GM21390 (cell line): Measurements from ENCODE around the gene MTCP1.

Source experiments
- ATAC-seq: cut with Tn5 transposase; IDR thresholded peaks from one replicate; pipeline ENCODE4 v1.9.1; 2021; ENCODE audit not compliant: unreplicated experiment

The MTCP1 gene, protein sequence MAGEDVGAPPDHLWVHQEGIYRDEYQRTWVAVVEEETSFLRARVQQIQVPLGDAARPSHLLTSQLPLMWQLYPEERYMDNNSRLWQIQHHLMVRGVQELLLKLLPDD

DNA sequence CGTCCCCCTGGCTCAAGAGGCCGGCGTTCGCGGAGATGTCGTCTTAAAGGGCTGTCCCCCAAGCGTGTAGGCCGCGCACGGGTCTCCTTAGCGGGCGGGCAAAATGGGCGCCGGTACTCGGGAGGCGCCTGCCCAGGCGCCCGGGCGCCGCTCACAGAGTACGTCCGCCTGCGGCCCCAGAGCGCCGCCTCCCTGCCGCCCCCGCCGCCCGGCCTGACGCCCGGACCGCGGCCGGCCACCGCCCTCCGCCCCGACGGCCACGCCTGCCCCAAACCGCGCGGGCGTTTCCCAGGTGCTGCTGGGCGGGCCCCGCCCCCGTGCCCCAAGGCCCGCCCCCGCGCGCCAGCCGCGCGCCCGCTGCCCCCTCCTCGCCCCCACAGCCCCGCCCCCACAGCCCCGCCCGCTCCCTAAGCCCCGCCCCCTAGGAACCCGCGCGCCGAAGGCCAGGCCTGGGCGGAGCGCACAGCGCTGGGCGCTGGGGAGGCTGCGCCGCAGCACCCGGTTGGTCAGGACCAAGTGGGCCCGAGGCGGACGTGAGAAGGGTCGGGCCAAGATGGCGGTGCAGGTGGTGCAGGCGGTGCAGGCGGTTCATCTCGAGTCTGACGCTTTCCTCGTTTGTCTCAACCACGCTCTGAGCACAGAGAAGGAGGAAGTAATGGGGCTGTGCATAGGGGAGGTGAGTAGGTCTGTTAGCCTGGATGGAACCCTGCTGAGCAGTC lies at the start of gene MTCP1, which contains the start of the genes BRCC3 and CMC4:
TSS of gene MTCP1 (minus strand) at position 162 of the 719 bp plus-strand sequence. CDS start 5,126 bp downstream, outside the sequence.
TSS of gene BRCC3 (plus strand) at position 534 of the 719 bp plus-strand sequence. CDS start at position 554, 20 bp downstream.
TSS of gene CMC4 (minus strand) at position 162 of the 719 bp plus-strand sequence. CDS start 7,113 bp downstream, outside the sequence.
- ATAC-seq = peak; percentile 87

DNA sequence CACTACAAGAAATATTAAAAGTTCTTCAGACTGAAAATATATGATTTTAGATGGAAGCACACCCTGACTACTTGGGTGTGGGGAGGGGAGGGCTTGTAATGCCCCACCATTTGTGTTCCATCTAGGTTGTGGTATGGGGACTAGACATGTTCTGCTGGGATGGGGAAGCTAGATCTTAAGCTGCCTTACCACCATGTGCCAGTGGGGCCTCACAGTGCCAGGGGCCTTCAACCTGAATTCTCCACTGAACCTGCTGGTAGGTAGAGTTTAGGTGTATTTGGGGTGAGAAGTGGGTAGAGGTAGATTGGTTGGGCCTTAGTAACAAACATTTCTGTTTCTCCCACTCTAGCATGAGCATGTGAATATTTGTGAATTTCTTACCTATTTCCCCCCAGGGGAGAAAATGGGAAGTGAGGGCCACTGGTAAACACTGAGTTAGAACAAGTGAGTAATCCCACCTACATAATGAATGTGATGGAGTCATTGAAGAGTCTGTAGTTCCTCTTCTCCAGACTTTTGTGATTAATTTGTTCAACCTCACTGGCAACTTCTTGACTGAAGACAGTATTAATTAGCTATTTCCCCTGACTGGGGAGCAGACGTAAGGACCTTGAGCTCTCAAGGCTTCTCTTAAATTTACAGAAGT lies 44.4 kb upstream of the MTCP1 start:
- ATAC-seq = no peak

DNA sequence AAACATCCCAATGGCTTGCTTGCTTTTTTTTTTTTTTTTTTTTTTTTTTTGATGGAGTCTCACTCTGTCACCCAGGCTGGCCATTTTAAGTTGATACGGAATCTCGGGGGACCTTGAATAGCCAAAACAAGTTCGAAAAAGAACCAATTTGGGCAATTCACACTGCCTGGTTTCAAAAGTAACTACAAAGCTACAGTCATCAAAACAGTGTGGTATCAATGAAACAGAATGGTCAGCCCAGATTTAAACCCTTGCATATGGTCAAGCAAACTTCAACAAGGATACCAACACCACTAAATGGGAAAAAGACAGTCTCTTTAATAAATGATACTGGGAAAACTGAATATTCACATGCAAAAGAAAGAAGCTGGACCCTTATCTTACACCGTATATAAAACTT lies 42.2 kb upstream of the MTCP1 start:
- ATAC-seq = no peak

DNA sequence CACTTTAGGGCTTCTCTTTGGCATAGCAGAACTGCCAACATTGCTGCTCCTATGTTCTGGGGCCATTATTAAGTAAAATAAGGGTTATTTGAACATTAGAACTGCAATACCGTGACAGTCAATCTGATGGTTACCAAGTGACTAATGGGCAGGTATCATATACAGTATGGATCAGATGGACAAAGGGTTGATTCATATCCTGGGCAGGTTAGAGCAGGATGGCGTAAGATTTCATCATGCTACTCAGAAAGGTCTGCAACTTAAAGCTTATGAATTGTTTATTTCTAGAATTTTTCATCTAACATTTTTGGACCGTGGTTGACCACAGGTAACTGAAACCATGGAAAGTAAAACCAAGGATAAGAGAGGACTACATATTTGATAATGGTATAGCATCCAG lies 41.2 kb upstream of the MTCP1 start:
- ATAC-seq = no peak

DNA sequence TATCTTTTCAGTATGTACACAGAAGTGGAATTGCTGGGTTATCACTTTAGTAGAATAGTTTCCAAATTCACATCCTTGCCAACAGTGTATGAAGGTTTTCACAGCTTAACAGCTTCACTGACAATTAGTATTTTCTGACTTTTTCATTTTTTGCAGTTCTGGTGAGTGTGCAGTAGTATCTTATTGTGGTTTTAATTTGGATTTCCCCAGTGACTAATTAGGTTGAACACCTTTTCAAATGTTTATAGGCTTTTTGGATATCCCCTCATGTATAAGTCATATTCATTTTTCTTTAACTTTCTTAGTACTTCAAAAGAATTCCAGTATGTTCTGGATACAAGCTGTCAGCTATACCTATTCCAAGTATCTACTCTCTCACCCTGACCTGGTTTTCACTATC lies 37.5 kb upstream of the MTCP1 start:
- ATAC-seq = no peak

DNA sequence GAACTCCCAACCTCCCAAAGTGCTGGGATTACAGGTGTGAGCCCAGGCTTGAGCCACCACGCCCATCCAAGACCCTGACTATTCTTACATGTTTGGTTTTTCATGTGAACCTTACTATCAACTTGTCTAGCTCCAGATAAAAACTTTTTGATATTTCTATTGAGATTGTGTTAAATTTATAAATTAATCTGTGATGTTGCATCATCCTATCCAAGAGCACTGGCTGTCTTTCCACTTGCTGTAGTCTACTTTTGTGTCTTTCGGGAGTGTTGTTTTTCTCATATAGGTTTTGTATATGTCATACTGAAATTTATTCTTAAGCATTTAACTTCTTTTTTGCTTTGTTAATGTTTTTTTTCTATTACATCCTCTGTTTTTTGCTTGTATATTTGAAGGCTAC lies 35.0 kb upstream of the MTCP1 start:
- no peak for ATAC-seq

DNA sequence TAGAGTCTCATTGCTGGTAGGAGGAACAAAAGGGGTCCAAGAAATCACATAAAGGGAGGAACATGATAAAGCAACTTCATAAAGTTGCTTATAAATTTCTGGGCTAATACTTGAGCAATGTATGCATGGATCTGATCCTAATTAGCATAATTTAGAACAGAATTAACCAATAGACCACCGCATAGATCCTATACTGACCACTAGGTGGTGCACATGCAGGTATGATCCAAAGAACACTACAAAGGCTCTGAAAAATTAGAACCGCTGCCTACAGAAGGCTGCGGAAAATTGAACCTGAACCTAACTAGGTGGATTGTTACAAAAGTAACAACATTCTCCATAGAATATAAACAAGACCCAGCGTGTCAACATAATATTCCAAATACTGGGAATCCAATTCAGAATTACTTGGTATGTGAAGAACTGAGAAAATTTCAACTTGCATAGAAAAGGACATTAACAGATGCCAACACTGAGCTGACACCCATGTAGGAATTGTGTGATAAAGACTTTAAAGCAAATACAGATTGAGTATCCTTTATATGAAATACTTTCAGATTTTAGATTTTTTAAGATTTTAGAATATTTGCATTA lies 23.6 kb upstream of the MTCP1 start:
- ATAC-seq = no peak

DNA sequence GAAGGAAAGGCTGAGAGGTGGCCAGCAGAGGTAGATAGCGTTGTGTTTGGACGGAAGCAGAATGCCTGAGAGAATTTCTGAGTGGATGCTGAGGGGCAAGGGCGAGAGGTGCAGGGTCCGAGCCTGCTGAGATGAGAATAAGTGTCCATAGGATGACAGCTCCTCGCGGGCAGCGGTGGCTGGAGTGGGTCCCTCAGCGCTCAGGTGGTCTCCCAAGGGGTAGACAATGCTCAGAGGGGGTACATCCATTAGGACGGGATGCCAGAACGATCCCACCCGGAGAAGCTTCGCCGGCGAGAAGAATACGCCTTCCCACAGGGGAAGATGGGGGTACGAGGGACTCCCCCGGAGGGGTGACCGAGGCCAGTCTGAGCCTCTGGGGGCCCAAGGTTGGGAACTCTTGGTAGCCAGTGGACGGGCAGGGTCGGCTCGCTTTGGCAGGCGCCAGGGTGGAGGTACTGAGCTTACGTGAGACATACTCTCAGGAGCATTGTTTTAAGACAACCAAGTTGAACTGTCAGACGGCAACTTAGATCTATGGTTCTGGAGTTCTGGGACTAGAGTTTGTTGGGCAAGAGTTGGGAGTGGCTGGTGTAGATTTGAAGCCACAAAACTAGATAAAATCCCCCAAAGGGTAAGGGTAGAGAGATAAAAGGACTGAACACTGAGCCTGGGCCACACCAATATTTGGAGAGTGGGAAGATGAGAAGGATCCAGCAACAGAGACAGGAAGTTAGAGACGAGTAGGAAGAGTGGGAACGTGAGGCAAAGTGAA lies 16.2 kb upstream of the MTCP1 start:
- ATAC-seq = no peak

DNA sequence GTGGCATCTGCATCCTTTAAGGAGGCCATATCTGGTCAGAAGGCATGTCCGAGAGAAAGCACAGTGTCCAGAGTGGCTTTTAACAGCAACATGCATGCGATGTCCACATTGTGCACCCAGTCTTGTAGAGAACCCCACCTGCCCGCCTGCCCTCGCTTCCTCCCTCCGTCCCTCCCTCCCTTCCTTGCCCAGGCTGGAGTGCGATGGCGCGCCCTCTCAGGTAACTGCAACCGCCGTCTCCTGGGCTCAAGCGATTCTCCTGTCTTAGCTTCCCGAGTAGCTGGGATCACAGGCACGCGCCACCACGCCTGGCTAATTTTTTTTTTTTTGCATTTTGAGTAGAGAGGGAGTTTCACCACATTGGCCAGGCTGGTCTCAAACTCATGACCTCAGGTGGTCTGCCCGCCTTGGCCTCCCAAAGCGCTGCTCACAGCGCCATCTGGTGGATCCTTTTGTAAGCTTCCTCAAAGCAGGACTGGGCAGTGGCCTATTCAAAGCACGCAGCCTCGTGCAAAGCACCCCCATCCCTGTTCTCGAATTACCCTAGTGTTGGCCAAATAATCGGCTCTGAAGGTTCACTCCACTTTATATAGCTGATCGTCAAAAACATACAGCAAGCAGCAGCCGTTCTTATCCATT lies 15.4 kb upstream of the MTCP1 start:
- ATAC-seq = no peak

DNA sequence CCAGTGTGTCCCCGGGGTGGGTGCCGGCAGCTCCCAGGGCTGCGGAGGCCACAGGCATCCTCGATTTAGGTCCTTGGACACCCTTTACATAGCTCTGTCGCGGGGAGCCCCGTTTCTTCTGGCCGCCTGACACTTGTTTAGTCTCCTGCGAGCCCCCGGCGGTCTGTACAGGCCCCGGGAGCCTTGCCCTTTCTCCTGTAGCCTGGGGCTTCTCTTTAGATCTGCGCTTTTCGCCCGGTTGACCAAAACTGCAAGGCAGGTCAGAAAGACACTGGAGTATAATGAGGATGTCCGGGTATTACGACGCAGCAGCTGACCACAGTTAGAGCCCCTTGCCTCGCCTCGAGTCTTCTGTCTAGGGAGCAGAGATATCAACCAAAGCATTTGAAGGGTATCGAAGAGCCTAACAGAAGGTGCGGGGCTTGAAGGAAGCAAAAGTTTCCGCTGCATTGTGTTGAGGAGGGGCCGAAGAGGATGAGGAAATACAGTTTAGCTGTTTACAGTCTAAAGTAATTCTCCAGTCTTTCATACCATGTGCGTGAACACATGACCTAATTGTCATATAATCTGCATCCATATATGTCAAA lies 851 bp upstream of the MTCP1 start:
- ATAC-seq = peak; percentile 17

DNA sequence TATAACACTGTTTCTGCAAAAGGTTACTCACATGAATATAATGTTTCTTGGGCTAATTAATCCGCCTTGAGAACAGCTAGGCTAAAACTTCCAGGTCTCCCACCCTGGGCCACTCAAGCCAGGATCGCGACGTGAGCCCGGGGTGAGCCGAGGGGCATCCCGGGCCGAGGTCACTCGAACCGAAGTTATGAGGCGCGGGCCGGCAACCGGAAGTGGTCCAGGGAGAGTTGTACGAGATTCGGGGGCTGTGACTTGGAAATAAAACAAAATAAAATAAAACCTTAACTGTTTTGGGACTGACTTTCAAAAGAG lies 317 bp downstream of the MTCP1 start:
- ATAC-seq = peak; percentile 27

DNA sequence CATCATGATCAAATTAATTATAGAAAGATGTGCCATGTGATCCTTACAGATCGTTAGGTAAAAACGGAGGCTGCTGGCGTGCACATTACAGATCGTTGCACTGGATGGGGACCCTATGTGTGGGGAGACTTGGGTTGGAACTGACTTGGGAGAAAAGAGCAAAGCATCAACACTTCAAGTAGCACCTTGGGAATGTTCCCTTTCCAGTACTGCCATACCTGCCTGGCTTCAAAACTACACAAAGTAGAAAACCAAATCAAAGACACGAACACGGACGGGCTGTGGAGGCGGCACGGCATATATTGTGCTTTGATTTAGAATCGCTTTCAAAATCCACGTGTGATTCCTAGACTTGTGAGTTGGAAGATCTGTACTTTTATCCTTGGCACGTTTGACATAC lies 898 bp downstream of the MTCP1 start:
- no peak for ATAC-seq

DNA sequence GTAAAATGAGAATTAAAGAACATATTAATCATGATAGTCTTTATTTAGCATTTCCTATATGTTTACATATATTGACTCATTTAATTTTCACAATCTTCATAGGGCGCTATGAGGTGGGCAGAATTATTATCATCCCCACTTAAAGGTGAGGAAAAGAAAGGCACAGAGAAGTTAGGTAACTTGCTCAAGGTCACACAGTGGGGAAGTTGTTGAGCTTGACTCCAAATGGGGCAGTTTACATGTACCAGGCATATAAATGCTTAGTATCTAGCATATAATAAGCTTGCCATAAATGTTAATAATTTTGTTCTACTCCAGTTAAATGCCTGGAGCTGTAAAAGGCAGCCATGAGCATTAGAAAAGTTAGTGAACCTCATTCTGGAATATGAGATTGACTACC lies 1.5 kb downstream of the MTCP1 start:
- no peak for ATAC-seq

DNA sequence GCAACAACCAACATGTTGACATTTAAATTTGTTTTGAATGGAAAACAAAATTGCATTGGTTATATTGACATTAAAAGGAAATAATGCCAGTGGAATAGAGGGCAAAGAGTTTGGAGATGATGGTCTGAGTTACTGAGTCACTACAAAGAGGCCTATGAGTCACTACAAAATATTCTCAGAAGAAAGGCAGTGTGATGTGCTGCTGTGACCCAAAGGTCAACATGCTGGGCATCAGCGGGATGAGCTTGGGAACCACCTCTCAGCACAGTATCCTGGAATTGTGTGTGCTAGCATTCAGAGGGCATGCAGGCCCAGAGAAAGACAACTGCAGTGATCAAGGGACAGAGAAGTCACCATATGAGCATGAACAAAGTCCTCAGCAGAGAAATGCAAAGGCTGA lies 2.8 kb downstream of the MTCP1 start:
- ATAC-seq = no peak

DNA sequence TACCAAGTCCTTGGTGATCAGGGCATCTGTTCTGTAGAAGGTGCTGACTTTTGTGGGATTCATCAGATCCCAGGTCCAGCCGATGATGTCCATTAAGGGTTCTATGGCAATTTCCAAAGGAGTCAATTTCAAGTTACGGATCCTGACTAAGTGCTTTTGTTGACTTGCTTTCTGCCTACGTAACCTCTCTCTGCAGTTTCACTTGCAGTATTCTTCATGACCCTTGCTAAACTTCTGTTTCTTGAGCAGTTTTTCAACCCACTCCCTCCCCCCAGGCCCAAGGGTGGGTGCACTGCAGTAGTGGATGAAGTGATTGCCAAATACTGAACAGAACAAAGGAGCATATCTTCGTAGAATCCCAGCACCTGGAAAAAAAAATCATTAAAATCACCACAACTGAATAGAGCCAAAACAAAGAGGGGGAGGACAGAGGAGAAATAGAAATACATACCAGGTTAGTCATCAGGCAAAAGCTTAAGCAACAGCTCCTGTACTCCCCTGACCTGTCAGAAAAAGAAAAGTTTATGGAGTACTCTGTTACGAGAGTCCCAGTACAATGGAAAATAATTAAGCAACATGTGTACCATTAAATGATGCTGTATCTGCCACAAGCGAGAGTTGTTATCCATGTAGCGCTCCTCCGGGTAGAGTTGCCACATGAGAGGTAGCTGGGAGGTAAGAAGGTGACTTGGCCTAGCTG lies 5.8 kb downstream of the MTCP1 start:
- no peak for ATAC-seq

DNA sequence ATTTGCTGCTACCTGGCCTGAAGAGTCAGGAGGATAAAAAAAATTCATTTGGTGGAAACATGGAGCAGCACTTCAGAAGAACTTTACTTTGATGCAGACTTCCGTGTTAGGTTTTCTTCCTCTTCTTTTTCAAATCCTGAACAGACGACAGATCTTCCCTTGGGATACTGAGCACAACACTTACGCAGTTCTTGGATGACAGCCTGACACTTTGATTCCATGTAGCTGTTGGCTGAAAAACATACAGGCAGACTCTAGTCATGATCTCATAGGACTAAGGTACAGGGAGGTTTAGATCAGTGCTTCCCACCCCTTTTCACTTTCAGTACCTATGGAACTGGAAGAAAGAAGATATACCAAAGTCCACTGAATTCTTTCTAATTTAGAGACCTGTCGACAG lies 9.2 kb downstream of the MTCP1 start:
- no peak for ATAC-seq

DNA sequence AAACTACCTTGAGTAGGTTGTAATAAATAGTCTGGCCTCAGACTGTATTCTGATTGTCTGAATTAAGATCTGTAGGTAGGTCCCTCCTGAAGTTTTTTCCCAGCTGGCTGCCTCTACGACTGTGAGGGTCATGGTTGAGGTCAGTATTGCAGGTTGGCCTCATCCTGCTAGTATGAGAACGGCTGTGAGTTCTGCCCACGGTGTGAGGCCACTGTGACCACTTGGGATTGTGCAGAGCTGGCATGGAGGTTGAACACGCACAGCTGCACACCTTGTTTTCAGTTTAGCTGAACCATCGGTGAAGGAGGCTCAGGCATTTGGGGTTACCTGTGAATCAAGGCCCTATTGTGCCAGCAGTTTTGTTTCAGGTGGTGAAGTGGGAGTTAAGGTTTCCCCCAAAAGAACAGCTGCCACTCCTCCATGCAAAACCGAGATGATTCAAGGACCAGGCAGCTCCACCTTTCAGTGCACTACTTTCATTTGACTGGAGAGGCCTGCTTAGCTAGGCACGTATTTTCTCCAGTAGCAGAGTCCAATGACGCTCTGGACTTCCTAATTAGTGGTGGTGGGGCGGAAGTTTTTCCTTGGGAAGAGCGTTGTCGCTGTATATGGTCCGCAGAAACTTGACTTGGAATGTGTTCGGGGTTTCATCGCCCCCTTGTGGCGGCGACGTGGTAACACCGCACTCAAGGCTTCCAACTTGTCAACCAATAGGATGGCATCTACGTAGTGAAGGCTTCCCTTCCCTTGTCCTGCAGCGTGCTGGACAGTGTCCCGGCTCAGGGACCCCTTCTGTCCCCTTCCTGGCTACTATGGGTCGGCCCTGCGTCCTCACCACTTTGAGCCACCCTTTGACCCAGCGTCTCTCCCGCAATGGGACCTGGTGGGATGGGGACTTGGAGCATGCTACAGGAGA lies 13.8 kb downstream of the MTCP1 start:
- ATAC-seq = peak; percentile 72

DNA sequence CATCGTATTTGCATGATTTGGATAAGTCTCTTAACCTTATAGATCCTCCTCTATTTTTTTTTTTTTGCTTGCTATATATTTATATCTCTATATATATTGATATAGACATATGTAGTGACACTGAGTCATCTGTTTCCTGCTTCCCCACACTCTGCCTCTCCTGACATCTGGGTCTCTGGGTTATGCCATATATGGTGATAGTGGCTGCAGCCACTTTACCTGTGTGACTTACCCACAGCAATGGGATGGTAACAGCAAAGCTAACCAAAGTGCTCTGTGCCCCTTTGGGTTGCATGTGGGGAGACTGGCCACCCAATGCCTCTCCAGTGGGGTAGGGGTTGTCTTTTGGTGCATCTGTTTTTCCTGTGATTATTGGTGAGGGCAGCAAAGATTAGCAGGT lies 14.5 kb downstream of the MTCP1 start:
- ATAC-seq = no peak

DNA sequence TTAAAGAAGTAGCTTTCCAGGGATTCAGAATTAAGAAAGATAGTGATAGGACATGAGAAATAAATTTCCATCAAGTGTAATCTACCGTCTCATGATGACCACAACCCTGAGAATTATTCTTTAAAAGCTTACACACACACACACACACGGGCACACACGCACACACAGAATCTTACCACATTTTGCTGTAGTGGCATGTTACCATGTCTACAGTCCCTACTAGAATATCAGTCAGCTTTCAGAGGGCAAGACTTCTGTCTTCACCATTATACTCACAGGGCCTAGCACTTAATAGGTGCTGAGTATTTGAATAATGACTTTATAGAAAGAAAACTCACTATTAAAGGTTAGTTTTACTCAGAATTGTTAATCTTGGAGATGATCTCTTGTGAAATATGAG lies 15.4 kb downstream of the MTCP1 start:
- ATAC-seq = no peak
